GM21423 (cell line): ENCODE results near the gene ARID2.

ENCODE experiments used
- ATAC-seq: cut with Tn5 transposase; IDR thresholded peaks from one replicate; pipeline ENCODE4 v1.9.1; 2021; ENCODE audit warnings: mild to moderate bottlenecking, moderate library complexity; ENCODE audit not compliant: unreplicated experiment

The ARID2 gene

GRCh38 chr12:45721369-45721768 is 8.1 kb upstream of the ARID2 start:
- ATAC-seq: no peak

DNA sequence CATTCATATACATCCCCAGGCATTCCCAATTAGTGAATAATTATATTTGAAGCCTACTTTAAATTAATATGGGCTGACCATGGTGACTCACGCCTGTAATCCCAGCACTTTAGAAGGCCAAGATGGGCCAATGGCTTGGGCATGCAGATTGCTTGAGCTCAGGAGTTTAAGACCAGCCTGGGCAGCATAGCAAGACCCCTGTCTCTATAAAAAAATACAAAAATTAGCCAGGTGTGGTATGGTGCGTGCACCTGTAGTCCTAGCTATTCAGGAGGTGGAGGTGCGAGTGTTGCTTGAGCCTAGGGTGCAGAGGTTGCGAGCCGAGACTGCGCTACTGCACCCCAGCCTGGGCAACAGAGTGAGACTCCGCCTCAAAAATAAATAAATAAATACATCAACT is 7.6 kb upstream of the ARID2 start:
- ATAC-seq: no peak

DNA sequence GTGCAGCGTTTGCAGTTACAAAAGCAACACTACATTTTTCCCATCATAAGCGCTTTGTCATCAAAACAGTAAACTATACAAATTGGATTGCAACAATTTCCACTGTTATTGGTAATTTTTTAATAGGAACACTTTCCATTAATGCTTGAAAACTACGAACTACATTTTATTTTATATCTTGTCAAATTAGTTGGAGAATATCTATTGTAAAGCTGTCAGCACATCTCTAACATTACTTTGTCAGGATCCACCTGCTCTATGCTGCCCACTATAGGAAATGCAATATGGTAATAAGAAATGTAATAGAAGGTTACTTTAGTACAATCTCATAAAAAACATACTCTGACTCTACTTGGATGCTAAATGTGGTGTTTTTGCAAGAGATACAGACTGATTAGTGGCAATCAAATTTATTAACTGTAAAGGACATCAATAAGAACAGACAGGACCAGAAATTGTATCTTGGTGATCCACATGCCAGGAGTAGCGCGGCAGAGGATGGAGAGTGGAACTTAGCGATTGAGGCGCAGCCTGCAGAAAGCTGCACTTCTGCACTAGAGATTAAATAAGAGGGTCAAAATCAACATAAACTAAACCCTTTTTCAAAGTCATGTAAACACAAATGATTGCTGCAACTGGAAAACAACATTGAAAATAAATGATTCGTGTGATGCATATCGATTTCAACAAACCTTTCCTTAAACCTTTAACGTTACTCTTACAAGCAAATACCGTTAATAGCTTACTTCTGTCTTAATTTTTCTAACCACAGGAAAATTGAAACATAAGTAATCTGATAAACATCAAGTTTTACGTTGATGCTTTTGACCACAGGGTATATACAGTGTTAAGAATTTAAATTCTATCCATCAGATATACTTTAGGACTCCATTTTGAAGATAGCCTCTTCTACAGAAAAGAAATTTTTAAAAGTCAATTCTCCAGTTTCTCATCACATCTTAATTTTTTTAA is 3.6 kb upstream of the ARID2 start:
- no peak for ATAC-seq

GRCh38 chr12:45726603-45727300 is 2.8 kb upstream of the ARID2 start:
- ATAC-seq: no peak

GRCh38 chr12:45727301-45727979 is 2.1 kb upstream of the ARID2 start:
- peak; percentile 48 for ATAC-seq

GRCh38 chr12:45727980-45728629 is 1.4 kb upstream of the ARID2 start:
- no peak for ATAC-seq

DNA sequence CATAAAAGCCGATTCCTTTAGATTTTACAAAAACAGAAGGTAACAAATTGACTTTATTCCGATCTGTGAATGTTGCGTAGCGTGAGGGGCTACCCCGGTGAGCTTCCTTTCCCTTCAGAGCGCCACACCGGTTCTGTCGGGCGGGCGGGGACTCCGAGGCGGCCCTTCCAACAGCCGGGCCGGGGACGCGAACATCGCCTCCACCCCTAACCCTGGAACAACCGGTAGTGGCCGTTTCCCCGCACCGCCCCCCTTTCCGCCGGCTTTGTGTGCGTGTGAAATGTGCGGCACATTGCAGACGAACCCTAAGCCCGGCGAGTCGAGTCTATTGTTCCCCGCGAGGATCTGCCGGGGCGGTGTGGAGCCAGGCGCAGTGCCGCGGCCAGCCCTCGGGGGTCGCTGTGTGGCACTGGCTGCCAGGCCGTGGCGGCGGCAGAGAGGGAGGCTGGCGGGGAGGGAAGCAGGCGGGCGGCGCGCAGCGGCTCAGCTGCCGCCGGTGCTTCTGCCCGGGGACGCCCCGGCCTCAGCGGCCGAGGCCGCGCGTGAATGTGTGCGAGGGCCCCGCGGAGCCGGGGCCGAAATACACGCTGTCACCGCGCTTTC is 775 bp upstream of the ARID2 start:
- peak; percentile 57 for ATAC-seq

DNA sequence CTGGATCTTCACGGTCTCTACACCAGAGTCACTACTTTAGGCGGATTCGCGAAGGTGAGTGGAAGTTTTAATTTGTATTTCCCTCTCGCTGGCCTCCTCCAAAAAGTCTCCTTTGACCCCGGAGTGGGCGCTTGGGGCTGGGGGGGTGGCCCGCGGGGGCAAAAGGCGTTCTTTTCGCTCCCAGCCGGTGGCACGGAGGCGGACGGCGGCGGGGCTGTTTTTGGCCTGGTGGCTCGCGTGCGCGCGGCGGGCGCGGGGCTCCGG is 510 bp downstream of the ARID2 start:
- ATAC-seq: no peak

GRCh38 chr12:45730348-45731189 is 1.1 kb downstream of the ARID2 start:
- ATAC-seq: no peak

GRCh38 chr12:45731190-45731775 is 1.8 kb downstream of the ARID2 start:
- no peak for ATAC-seq

GRCh38 chr12:45732250-45732649 is 2.7 kb downstream of the ARID2 start:
- no peak for ATAC-seq

- ATAC-seq: no peak
Measured at GRCh38 chr12:45732936-45733335, 3.4 kb downstream of the ARID2 start.

- ATAC-seq: no peak
Measured at GRCh38 chr12:45737638-45738037, 8.1 kb downstream of the ARID2 start.

GRCh38 chr12:45742590-45742989 is 13.1 kb downstream of the ARID2 start:
- ATAC-seq: no peak

- no peak for ATAC-seq
Measured at GRCh38 chr12:45743247-45743646, 13.7 kb downstream of the ARID2 start.

DNA sequence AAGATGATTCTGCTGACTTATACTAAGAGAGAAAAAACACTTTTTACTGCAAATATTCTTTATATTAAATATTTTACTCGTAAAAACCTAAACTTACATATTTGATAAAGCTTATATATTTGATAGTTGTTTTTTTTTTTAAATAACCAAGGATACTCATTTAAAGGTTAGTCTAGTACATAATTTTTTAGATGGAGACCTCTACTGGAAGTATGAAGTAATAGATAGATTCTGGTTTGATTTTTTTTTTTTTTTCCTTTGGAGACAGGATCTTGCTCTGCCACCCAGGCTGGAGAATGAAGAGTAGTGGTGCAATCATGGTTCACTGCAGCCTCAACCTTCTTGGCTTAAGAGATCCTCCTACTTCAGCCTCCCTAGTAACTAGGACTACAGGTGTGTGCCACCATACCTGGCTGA is 16.4 kb downstream of the ARID2 start:
- ATAC-seq: no peak

DNA sequence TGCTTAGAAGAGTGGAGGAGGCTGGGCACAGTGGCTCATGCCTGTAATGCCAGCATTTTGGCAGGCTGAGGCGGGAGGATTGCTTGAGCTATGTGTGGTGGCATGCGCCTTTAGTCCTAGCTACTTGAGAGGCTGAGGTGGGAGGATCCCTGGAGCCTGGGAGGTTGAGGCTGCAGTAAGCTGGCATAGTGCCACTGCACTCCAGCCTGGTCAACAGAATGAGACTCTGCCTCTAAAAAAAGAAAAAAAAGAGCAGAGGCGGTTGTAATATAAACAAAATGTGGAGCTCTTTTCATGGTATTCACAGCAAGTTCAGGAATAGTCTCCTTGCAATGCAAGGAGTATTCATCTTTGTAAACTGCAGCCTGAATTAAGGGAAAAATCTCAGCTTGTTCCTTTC is 27.2 kb downstream of the ARID2 start:
- ATAC-seq: no peak

DNA sequence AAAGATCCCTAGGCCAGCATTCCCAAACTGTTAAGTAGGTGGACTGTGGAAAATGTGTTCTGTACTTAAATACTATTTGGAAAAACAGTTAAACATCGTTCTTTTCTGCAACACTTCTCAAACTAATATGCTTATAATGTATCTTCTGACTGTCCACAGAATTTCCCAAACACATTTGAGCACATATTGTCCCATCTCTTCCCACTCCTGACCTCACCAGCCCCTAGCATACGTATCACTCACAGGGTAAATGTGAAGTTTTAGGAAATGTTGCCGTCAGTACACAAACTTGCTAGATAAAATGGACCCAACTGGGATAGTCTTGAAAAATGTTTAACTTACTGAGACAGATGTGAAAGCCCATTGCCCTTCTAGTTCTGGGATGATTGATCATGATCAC is 27.7 kb downstream of the ARID2 start:
- no peak for ATAC-seq

GRCh38 chr12:45760333-45760732 is 30.8 kb downstream of the ARID2 start:
- ATAC-seq: no peak
